ENCODE results near the gene ZNF549.
"Not testable (repeated sequence)": the region's sequence is repeated elsewhere in the genome, so short reads cannot be mapped to it uniquely, and the experiment has no call there.

ZNF549 gene

GRCh38 chr19:57527136-57527881, at the start of gene ZNF549:
ZNF549 (plus strand) TSS chr19:57527356; CDS start chr19:57527574, 218 bp downstream.
- DNase-seq (ENCODE audit: low read depth) = peak; percentile 82

- peak; percentile 91 for DNase-seq (ENCODE audit: low read depth)
Observed at GRCh38 chr19:57487477-57488298, 39.5 kb upstream of the ZNF549 start, which contains the start of gene ZNF419. ZNF419 (plus strand) TSS chr19:57487750; CDS start chr19:57487951, 201 bp downstream.

GRCh38 chr19:57488299-57488644, 38.9 kb upstream of the ZNF549 start:
- not testable (repeated sequence) for DNase-seq (ENCODE audit: low read depth)

GRCh38 chr19:57499332-57499679, 27.9 kb upstream of the ZNF549 start:
- DNase-seq (ENCODE audit: low read depth) = not testable (repeated sequence)

GRCh38 chr19:57499680-57500395, 27.3 kb upstream of the ZNF549 start, which contains the start of gene ZNF773:
ZNF773 (plus strand) TSS chr19:57499938; CDS start chr19:57500081, 143 bp downstream.
- DNase-seq (ENCODE audit: low read depth) = peak; percentile 96

GRCh38 chr19:57500400-57500799, 26.8 kb upstream of the ZNF549 start:
- DNase-seq (ENCODE audit: low read depth) = not testable (repeated sequence)

- no peak for DNase-seq (ENCODE audit: low read depth)
Observed at GRCh38 chr19:57506163-57506562, 21.0 kb upstream of the ZNF549 start.

GRCh38 chr19:57511484-57511883, 15.7 kb upstream of the ZNF549 start:
- DNase-seq (ENCODE audit: low read depth) = no peak

- no peak for DNase-seq (ENCODE audit: low read depth)
Observed at GRCh38 chr19:57512845-57513244, 14.3 kb upstream of the ZNF549 start.

- no peak for DNase-seq (ENCODE audit: low read depth)
Observed at GRCh38 chr19:57515255-57515654, 11.9 kb upstream of the ZNF549 start.

- DNase-seq (ENCODE audit: low read depth) = not testable (repeated sequence)
Observed at GRCh38 chr19:57518021-57518420, 9.1 kb upstream of the ZNF549 start.

- DNase-seq (ENCODE audit: low read depth) = no peak
Observed at GRCh38 chr19:57537953-57538547, 10.9 kb downstream of the ZNF549 start.

GRCh38 chr19:57546513-57546912, 19.4 kb downstream of the ZNF549 start:
- no peak for DNase-seq (ENCODE audit: low read depth)

GRCh38 chr19:57552432-57552831, 25.3 kb downstream of the ZNF549 start:
- DNase-seq (ENCODE audit: low read depth) = no peak

- DNase-seq (ENCODE audit: low read depth) = no peak
Observed at GRCh38 chr19:57557659-57558058, 30.5 kb downstream of the ZNF549 start.

GRCh38 chr19:57558525-57558924, 31.4 kb downstream of the ZNF549 start:
- no peak for DNase-seq (ENCODE audit: low read depth)

GRCh38 chr19:57559008-57559403, 31.9 kb downstream of the ZNF549 start:
- DNase-seq (ENCODE audit: low read depth) = no peak

GRCh38 chr19:57559404-57560025, 32.4 kb downstream of the ZNF549 start, which contains the start of gene ZNF550:
ZNF550 (minus strand) TSS chr19:57559863; CDS start chr19:57559682, 181 bp downstream.
- DNase-seq (ENCODE audit: low read depth) = peak; percentile 83

- no peak for DNase-seq (ENCODE audit: low read depth)
Observed at GRCh38 chr19:57560049-57560491, 32.9 kb downstream of the ZNF549 start.

- DNase-seq (ENCODE audit: low read depth) = no peak
Observed at GRCh38 chr19:57563547-57563946, 36.4 kb downstream of the ZNF549 start.
